Measurements from ENCODE around the gene SDK1.

DNA sequence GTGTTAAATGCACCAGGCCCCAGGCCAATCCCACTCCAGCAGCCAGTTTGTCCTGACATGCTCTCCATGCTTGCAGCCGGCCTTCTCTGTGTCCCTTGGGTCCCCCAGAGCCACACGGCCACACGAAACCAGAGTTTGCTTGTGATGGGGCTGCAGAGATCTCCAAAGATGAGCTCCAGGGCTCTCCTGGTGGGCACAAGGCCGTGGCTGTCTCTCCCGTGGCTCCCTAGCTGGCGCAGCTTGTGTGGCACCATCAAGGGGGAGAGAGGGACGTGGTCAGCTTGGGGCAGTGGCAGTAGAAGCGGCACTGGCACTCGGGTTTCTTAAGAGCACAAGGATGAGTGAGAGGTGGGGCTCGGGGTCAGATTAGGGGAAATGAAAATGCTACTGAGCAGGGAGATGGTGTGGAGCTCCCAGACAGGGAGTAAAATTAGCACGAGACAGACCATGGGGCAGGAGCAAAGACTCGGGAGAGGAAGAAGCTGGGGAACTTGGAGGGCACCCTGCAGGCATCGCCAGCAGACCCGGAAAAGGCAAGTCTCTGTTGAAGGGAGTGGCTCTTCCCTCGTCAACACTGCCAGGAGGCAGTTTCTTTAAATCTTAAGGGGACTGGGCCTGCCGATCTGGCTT lies 808.5 kb downstream of the SDK1 start:
- TF ChIP-seq, protein P1, sequence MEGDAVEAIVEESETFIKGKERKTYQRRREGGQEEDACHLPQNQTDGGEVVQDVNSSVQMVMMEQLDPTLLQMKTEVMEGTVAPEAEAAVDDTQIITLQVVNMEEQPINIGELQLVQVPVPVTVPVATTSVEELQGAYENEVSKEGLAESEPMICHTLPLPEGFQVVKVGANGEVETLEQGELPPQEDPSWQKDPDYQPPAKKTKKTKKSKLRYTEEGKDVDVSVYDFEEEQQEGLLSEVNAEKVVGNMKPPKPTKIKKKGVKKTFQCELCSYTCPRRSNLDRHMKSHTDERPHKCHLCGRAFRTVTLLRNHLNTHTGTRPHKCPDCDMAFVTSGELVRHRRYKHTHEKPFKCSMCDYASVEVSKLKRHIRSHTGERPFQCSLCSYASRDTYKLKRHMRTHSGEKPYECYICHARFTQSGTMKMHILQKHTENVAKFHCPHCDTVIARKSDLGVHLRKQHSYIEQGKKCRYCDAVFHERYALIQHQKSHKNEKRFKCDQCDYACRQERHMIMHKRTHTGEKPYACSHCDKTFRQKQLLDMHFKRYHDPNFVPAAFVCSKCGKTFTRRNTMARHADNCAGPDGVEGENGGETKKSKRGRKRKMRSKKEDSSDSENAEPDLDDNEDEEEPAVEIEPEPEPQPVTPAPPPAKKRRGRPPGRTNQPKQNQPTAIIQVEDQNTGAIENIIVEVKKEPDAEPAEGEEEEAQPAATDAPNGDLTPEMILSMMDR (IDR thresholded peaks at IDR 0.05): no peak
- no peak for TF ChIP-seq POLR2AphosphoS5 (IDR thresholded peaks at IDR 0.05)
